ENCODE measurements around the gene DDX43.
"Not testable (repeated sequence)": the region's sequence is repeated elsewhere in the genome, so short reads cannot be mapped to it uniquely, and the experiment has no call there.

Gene DDX43

DNA sequence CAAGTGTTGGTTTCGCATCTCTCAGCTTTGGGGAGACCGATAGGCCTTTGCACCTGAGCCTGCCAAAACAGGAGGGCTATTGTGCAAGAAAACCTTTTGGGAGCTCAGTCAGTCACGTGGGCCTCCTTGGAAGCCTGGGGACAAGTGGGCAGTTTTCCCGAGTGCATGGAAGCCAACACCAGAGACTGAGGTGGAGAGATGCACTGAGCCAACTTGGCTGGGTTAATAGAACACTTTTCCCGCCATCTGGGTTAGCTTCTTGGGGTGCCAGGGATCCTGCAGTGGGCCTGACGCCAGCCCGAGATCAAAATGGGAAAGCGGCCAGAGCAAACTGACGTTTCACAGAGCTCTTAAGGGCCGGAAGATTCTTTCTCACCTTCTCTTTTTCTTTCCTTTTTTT lies 22.1 kb upstream of the DDX43 start:
- Mint-ChIP-seq H3K27ac (no peak overlapping the region), H3K4me1 (ENCODE audit: low read depth) (no peaks in the 10 kb centered on the region), H3K27me3 (ENCODE audit: low read depth) (no peaks in the 10 kb centered on the region), H3K4me3 (no peak overlapping the region), H3K36me3 (ENCODE audit: low read depth) (no peaks in the 10 kb centered on the region), H3K9me3 (no peaks in the 10 kb centered on the region)

DNA sequence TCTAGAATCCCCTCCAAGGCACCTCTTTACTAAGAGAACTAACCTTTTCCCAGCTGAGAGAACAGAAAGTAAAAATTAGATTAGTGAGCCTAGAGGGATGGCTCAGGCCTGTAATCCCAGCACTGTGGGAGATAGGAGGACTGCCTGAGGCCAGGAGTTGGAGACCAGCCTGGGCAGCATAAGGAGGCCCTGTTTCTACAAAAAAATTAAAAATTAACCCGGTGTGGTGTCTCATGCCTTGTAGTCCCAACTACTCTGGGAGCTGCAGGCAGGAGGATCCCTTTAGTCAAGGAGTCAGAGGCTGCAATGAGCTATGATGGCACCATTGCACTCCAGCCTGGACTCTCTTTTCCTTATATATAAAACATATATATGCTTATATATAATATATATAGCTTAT lies 19.4 kb upstream of the DDX43 start:
- Mint-ChIP-seq H3K27ac (no peak overlapping the region), H3K4me1 (ENCODE audit: low read depth) (no peaks in the 10 kb centered on the region), H3K9me3 (no peaks in the 10 kb centered on the region), H3K4me3 (no peak overlapping the region), H3K36me3 (ENCODE audit: low read depth) (no peaks in the 10 kb centered on the region), H3K27me3 (ENCODE audit: low read depth) (no peaks in the 10 kb centered on the region)

GRCh38 chr6:73377225-73377624 lies 17.4 kb upstream of the DDX43 start:
- Mint-ChIP-seq H3K4me3 (no peak overlapping the region), H3K27me3 (ENCODE audit: low read depth) (no peaks in the 10 kb centered on the region), H3K36me3 (ENCODE audit: low read depth) (no peaks in the 10 kb centered on the region), H3K4me1 (ENCODE audit: low read depth) (no peaks in the 10 kb centered on the region), H3K27ac (no peak overlapping the region), H3K9me3 (no peaks in the 10 kb centered on the region)

- not testable (repeated sequence) for H3K4me1 Mint-ChIP-seq (ENCODE audit: low read depth); H3K27ac Mint-ChIP-seq; H3K36me3 Mint-ChIP-seq (ENCODE audit: low read depth); H3K4me3 Mint-ChIP-seq; H3K27me3 Mint-ChIP-seq (ENCODE audit: low read depth); H3K9me3 Mint-ChIP-seq
Measured at GRCh38 chr6:73381531-73381930, 13.1 kb upstream of the DDX43 start.

- no peak overlapping the region for H3K4me3 Mint-ChIP-seq
Measured at GRCh38 chr6:73382462-73383113, 12.0 kb upstream of the DDX43 start.

GRCh38 chr6:73388433-73388799 lies 6.2 kb upstream of the DDX43 start:
- Mint-ChIP-seq H3K27me3 (ENCODE audit: low read depth) (no peaks in the 10 kb centered on the region), H3K4me1 (ENCODE audit: low read depth) (peaks cover 33% of the 10 kb centered on the region), H3K4me3 (peak overlapping the region; percentile 80), H3K27ac (peak overlapping the region; percentile 79), H3K36me3 (ENCODE audit: low read depth) (peaks cover 4% of the 10 kb centered on the region), H3K9me3 (no peaks in the 10 kb centered on the region)

More at GRCh38 chr6:73382462-73383113, 12.0 kb upstream of the DDX43 start:
- Mint-ChIP-seq H3K9me3 (no peaks in the 10 kb centered on the region), H3K4me1 (ENCODE audit: low read depth) (peaks cover 1% of the 10 kb centered on the region), H3K36me3 (ENCODE audit: low read depth) (no peaks in the 10 kb centered on the region), H3K27ac (no peak overlapping the region), H3K27me3 (ENCODE audit: low read depth) (no peaks in the 10 kb centered on the region)

- peaks cover 7% of the 10 kb centered on the region for H3K36me3 Mint-ChIP-seq (ENCODE audit: low read depth)
- peak overlapping the region; percentile 79 for H3K27ac Mint-ChIP-seq
- no peaks in the 10 kb centered on the region for H3K27me3 Mint-ChIP-seq (ENCODE audit: low read depth)
- H3K9me3 Mint-ChIP-seq, result no peaks in the 10 kb centered on the region
- peak overlapping the region; percentile 80 for H3K4me3 Mint-ChIP-seq
- H3K4me1 Mint-ChIP-seq (ENCODE audit: low read depth), result peaks cover 36% of the 10 kb centered on the region
Measured at GRCh38 chr6:73388800-73389512, 5.7 kb upstream of the DDX43 start.

DNA sequence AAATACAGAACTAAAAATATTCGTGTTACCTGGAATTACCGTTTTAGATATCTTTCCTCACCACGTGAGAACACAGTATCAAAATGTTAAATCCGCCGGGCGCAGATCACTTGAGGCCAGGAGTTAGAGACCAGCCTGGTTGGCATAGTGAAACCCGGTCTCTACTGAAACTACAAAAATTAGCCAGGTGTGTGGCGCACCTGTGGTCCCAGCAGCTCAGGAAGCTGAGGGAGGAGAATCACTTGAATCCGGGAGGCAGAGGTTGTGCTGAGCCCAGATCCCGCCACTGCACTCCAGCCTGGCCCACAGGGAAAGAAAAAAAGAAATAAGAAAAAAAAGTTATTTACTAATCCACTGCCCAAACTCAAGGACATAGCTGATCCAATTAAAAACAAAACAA lies 4.8 kb upstream of the DDX43 start:
- no peak overlapping the region for H3K4me3 Mint-ChIP-seq
- H3K27ac Mint-ChIP-seq, result no peak overlapping the region
- no peaks in the 10 kb centered on the region for H3K27me3 Mint-ChIP-seq (ENCODE audit: low read depth)

DNA sequence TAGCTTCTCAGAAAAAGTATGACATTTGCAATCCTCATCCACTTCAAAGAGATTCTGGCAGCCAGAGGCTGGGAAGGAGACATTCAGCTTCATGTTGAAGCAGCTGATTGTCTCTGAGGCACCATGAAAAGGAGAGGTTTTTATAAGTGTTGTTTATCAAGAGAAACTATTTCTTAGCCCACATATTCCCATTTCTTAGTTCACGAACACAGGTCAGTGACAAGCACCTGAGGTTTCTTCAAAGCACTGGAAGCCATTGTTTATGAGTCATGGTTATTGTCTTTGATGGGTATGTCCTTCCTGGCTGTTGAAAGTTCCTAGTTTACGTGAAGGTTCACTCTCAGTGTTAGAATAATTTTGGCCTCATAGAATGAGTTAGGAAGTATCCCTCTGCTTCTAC lies 3.0 kb upstream of the DDX43 start:
- H3K4me3 Mint-ChIP-seq, result no peak overlapping the region
- peaks cover 34% of the 10 kb centered on the region for H3K4me1 Mint-ChIP-seq (ENCODE audit: low read depth)
- H3K36me3 Mint-ChIP-seq (ENCODE audit: low read depth), result peaks cover 11% of the 10 kb centered on the region
- no peaks in the 10 kb centered on the region for H3K9me3 Mint-ChIP-seq
- H3K27ac Mint-ChIP-seq, result peak overlapping the region; percentile 60
- no peaks in the 10 kb centered on the region for H3K27me3 Mint-ChIP-seq (ENCODE audit: low read depth)

More for the DNA sequence above, 4.8 kb upstream of the DDX43 start:
- Mint-ChIP-seq H3K4me1 (ENCODE audit: low read depth) (peaks cover 36% of the 10 kb centered on the region), H3K9me3 (no peaks in the 10 kb centered on the region), H3K36me3 (ENCODE audit: low read depth) (peaks cover 8% of the 10 kb centered on the region)

DNA sequence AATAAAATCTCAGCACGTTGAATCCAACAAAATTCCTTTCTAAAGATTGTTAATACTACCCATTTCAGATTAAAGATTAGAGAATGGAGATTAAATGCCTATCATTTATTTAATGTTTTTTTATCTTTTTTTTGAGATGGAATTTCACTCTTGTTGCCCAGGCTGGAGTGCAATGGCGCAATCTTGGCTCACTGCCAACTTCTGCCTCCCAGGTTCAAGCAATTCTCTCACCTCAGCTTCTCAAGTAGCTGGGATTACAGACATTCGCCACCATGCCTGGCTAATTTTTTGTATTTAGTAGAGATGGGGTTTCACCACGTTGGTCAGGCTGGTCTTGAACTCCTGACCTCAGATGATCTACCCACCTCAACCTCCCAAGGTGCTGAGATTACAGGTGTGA lies 2.4 kb upstream of the DDX43 start:
- not testable (repeated sequence) for H3K4me3 Mint-ChIP-seq; H3K27me3 Mint-ChIP-seq (ENCODE audit: low read depth); H3K9me3 Mint-ChIP-seq; H3K27ac Mint-ChIP-seq
- Mint-ChIP-seq H3K36me3 (ENCODE audit: low read depth) (peaks cover 11% of the 10 kb centered on the region), H3K4me1 (ENCODE audit: low read depth) (peaks cover 34% of the 10 kb centered on the region)

DNA sequence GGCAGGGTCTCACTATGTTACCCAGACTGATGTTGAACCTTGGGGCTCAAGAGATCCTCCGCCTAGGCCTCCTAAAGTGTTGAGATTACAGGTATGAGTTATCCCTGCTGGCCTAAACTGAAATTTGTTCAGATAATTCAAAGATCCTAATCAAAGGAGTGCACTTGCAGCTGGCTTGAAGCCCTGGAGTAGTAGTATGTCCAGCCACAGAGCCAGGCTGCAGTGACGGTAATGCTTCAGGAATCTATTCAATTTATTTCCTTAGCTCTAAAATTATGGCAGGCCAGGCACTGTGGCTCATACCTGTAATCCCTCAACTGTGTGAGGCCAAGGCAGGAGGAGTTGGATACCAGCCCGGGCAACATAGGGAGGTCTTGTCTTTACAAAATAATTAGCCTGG lies 1.4 kb upstream of the DDX43 start:
- H3K27me3 Mint-ChIP-seq (ENCODE audit: low read depth), result no peaks in the 10 kb centered on the region
- peaks cover 11% of the 10 kb centered on the region for H3K36me3 Mint-ChIP-seq (ENCODE audit: low read depth)
- H3K4me1 Mint-ChIP-seq (ENCODE audit: low read depth), result peaks cover 31% of the 10 kb centered on the region
- no peak overlapping the region for H3K27ac Mint-ChIP-seq
- no peak overlapping the region for H3K4me3 Mint-ChIP-seq
- no peaks in the 10 kb centered on the region for H3K9me3 Mint-ChIP-seq

- Mint-ChIP-seq H3K9me3 (no peaks in the 10 kb centered on the region), H3K36me3 (ENCODE audit: low read depth) (peaks cover 12% of the 10 kb centered on the region), H3K4me3 (no peak overlapping the region), H3K4me1 (ENCODE audit: low read depth) (peaks cover 14% of the 10 kb centered on the region), H3K27ac (no peak overlapping the region), H3K27me3 (ENCODE audit: low read depth) (no peaks in the 10 kb centered on the region)
Measured at GRCh38 chr6:73395875-73396274, 1.2 kb downstream of the DDX43 start.

DNA sequence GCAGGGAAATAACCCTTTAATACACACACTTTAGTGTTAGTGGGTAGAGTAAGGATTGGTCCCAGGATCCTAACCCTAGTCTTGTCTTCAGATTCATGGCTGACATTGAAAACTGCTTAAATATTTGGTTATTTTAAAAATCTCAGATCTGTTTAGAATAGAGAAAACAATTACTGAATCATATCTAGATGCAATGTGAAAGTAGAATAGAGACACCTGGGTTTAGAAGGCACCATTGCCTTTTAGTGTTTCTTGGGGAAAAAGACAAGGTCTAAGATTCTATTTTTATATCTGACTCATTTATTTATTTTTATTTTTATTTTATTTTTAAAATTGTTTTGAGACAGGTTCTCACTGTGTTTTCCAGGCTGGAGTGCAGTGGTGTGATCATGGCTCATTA lies 6.0 kb downstream of the DDX43 start:
- H3K27ac Mint-ChIP-seq, result no peak overlapping the region
- no peaks in the 10 kb centered on the region for H3K27me3 Mint-ChIP-seq (ENCODE audit: low read depth)
- no peak overlapping the region for H3K4me3 Mint-ChIP-seq
- H3K36me3 Mint-ChIP-seq (ENCODE audit: low read depth), result peaks cover 4% of the 10 kb centered on the region
- H3K4me1 Mint-ChIP-seq (ENCODE audit: low read depth), result no peaks in the 10 kb centered on the region
- no peaks in the 10 kb centered on the region for H3K9me3 Mint-ChIP-seq

DNA sequence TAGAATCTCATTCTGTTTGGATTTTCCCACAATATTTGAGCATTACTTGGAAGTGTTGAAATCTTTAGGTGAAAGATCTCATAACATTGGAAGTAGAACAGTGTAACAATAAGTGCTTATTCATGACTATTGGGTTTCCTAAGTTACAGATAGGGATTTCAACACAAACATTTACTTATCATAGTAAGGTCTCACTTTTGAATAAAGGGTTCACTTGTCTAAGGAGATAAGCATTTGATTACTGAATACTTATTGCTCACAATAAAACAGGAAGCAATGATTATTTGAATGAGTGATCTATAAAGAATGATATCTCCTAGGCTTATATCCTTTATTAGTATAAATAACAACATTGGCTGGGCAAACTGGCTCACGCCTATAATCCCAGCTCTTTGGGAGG lies 14.8 kb downstream of the DDX43 start:
- H3K27ac Mint-ChIP-seq, result no peak overlapping the region
- no peaks in the 10 kb centered on the region for H3K27me3 Mint-ChIP-seq (ENCODE audit: low read depth)
- peaks cover 11% of the 10 kb centered on the region for H3K36me3 Mint-ChIP-seq (ENCODE audit: low read depth)
- H3K9me3 Mint-ChIP-seq, result no peaks in the 10 kb centered on the region
- no peak overlapping the region for H3K4me3 Mint-ChIP-seq
- no peaks in the 10 kb centered on the region for H3K4me1 Mint-ChIP-seq (ENCODE audit: low read depth)

DNA sequence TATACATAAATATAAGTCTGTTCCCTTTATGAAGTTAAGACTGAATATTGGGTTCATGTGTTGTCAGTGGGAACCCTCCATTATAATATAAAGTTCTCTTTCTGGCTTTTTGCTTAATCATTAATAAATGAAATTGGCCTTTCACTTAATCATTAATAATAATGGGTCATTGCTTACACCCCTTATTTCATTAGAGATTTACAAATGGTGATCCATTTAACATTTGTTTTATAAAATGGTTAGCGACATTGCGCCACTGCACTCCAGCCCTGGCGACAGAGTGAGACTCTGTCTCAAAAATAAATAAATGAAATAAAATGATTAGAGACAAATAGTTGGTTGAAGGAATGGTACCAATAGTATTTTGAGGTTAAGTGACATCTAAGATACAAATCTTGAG lies 18.5 kb downstream of the DDX43 start:
- Mint-ChIP-seq H3K4me1 (ENCODE audit: low read depth) (peaks cover 2% of the 10 kb centered on the region), H3K9me3 (no peaks in the 10 kb centered on the region), H3K27ac (no peak overlapping the region), H3K27me3 (ENCODE audit: low read depth) (no peaks in the 10 kb centered on the region), H3K4me3 (no peak overlapping the region), H3K36me3 (ENCODE audit: low read depth) (peaks cover 37% of the 10 kb centered on the region)

Data from T-helper 1 cell treated with Interleukin-12 subunit alpha and Interleukin-12 subunit beta and Interleukin-4 antibody, amounts not matched to agents 30 μg/mL and 1 μg/mL, for 36 hours (primary cell).